ENCODE results near the gene MTHFSD.

The MTHFSD gene

DNA sequence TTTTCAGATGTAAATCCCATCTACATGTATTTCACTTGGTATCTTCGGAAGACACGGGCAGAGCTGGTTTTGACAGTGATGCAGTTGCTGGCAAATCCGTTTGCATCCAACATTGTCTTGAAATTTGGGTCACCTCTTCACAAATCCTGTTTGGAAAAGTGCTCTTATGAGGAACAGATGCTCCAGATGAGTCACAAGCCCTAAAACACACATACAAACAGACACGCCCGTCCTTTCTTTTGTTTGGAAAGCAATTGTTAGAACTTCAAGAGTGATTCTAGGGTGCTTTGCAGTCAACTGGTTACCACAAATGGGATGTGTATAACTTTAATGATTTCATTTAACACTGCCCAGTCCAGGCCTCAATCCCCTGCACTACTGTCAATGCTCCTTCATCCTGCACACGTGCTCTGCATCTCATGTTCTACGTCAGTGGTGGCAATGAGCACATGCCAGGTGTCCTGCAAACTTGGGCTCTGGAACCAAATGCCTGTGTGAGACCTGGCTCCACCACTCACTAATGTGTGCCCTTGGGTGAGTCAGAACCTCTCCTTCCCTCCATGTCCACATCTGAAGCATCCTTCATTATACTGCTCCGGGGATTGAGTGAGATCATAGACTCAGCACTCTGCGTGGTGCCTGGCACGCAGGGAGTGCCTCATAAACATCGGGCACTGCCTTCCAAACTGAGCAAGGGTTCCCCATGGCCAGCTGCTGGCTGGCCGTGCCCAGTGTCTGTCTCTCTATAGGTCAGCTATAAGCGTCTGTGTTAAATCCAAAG, 64.0 kb downstream of the MTHFSD start:
- DNase-seq (ENCODE audit: low spot score), result no peak

DNA sequence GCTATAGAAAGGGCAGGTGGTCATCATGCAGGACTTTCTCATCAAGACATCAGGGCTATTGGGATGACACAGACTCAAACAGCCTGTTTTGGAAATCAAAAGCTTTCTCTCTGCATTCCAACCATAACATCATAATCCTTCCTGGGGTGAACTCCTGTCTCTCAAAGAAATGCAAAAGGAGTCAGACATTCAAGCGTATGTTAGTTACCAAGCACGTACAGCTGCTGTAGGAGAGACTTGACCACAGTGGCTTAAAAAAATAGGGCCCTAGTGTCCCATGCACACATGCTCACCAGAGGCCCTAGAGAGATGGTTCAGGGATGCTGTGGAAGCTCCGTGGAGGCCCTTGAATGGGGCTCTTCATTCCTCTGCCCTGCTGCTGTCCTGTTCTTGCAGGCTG, 69.3 kb downstream of the MTHFSD start:
- no peak for DNase-seq (ENCODE audit: low spot score)

DNA sequence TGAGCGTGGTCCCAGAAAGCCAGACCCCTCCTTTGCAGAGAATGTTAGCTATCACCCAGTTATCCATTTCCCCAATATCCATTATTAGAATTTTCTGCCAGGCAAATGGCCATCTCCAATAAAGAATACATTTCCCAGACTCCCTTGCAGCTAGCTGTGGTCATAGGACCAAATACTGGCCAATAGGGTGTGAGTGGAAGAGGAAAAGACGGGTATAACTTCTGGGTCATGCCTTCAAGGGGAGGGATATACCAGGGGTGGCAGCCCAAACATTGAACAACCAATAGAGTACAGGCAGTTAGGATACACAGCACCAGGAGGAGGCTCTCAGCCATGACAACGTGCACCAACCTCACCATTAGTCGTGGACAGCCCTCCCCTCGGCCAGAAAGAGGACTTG, 70.8 kb downstream of the MTHFSD start:
- no peak for DNase-seq (ENCODE audit: low spot score)

DNA sequence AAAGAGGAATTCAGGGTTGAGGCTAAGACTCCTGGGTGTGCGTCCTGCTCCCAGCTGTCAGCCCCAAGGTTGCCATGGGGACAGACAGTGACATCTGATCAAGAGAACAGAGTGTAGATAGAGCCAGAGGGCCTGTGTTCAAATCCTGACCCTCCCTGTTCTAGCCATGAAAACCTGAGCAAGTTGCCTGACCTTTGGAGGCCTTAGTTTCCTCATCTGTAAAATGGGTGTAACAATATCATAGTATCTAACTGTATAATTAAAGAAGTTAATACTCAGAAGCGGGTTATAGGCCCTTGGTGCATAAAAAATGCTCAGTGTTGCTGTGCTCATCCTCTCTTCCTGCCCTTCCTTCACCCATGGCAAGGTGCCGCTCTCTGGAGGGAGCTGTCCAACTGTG, 73.4 kb downstream of the MTHFSD start:
- DNase-seq (ENCODE audit: low spot score), result no peak

DNA sequence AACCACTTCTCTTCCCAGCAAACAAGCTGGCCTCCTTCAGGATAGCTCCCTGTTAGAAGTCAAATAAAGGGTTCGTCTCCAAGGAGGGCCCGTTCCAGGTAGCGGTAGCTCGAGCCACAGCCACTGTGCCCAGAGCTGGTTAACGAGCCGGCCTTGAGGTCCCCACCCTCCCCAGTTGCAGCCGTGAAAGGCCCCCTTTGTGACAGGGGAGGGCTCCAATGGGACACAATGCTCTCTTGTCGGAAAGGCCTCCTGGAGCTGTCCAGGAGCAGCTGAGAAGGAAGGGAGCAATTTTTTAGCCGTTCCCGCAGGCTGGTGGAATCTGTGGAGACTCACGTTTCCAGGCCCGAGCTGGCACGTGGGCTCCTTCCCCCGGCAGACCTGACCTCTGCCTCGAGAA, 74.6 kb downstream of the MTHFSD start:
- DNase-seq (ENCODE audit: low spot score), result no peak
